ENCODE results near the gene GNAS-AS1. TPM values are rescaled to one million over a fixed set of nuclear protein-coding genes. Genes with fewer than 3 reads are reported as not detected.

The GNAS-AS1 gene
- total RNA-seq, 1 experiment from 2014 or later, result 0.11 TPM

DNA sequence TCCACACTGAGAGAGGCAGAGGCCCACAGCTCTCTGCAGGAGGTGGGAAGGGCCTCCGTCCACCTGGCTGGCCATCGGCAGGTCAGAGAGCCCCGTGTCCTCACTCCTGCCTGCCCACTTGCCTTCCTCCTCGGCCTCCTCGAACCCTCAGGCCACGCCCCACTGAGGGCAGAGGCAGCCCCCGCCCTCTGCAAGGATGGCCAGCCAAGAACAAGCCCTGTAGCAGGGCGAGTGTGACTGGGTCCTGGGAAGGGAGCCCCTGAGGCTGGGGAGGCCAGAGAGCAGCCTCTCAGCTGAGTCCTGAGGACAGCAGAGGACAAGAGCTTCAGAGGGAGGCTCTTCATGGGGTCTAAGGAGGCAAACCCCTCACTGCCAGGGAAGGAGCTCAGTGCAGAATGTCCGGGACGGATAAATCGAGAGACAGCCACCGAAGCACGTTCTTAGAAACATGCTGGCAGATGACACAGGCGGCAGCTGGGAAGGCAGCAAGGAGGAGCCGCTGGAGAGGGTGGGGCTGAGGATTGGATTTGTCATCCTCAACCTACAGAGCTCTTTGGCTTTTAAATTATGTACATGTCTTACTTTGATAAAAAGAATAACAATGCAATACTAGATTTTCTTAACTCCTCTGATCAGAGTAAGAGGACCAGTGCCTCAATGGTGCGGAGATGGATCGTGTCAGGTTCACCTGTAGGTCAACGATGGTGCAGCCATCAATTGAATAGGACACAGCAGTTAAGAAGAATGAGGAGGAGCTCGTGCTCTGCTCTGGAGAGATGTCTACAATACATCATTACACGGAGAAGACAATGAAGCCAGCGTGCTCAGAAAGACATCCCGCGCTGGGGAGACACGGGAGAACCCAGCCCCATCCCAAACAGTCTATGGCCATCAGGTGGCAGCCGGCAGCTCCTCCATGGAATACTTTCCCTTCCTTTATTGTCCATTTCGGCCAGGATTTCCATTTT, 53.0 kb downstream of the GNAS-AS1 start:
- Histone ChIP-seq H3F3A (ENCODE audit: low read length, unreplicated experiment) (no peaks in the 10 kb centered on the region), H3K9ac (ENCODE audit: low read length) (no peak overlapping the region), H4K20me1 (ENCODE audit: low read length) (no peaks in the 10 kb centered on the region), H3K4me1 (ENCODE audit: insufficient read depth, low read length) (no peaks in the 10 kb centered on the region), H3K9me2 (replicated peaks; ENCODE audit: low read length) (no peaks in the 10 kb centered on the region), H3K4me3 (ENCODE audit: low read length) (no peak overlapping the region), H3K9me3 (ENCODE audit: low read length) (no peaks in the 10 kb centered on the region), H3K36me3 (ENCODE audit: low read depth, low read length) (no peaks in the 10 kb centered on the region), H2AFZ (ENCODE audit: low read length) (no peak overlapping the region), H3K27ac (ENCODE audit: low read length) (no peak overlapping the region), H3K79me2 (ENCODE audit: low read length) (no peaks in the 10 kb centered on the region), H3K4me2 (ENCODE audit: low read length) (no peak overlapping the region), H3K27me3 (ENCODE audit: low read length) (peaks cover 88% of the 10 kb centered on the region)
- BruUV-seq (replicated peaks), result no TSS peak
- ChIA-PET CTCF (no interaction called here), POLR2A (ENCODE audit: unreplicated experiment) (no interaction called here)
- ATAC-seq (no peak), DNase-seq (no peak)
- intact Hi-C loops (cut with micrococcal nuclease), result no loop called here
- TF ChIP-seq CTCF (conservative IDR thresholded peaks at IDR 0.05; ENCODE audit: low read depth, low read length), result no peak
- TF ChIP-seq EZH2 (IDR thresholded peaks at IDR 0.05; ENCODE audit: low read length, unreplicated experiment), result no peak
- no peak for TF ChIP-seq EZH2phosphoT487 (IDR thresholded peaks at IDR 0.05; ENCODE audit: borderline replicate concordance, low read length)

DNA sequence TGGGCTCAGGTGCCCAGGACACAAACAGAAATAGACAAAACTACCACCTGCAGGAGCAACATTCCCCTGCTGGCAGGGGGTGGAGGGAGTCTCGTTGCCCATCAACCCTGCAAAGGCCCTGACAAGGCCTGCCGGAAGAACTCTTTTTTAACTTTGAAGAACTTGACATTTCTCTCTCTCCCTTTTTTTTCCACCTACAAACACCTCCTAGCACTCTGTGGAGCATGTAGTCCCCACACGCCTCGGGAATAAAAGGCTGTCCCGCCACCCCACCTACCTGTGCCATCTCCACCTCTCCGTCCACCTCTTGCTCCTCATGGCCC, 54.8 kb downstream of the GNAS-AS1 start:
- TF ChIP-seq EZH2phosphoT487 (IDR thresholded peaks at IDR 0.05; ENCODE audit: borderline replicate concordance, low read length) (no peak), CTCF (conservative IDR thresholded peaks at IDR 0.05; ENCODE audit: low read depth, low read length) (no peak), EZH2 (IDR thresholded peaks at IDR 0.05; ENCODE audit: low read length, unreplicated experiment) (no peak)
- H3K27me3 ChIP-seq (ENCODE audit: low read length), result peaks cover 88% of the 10 kb centered on the region
- H3K9me2 ChIP-seq (replicated peaks; ENCODE audit: low read length), result no peaks in the 10 kb centered on the region
- intact Hi-C loops (cut with micrococcal nuclease), result no loop called here
- H3K4me1 ChIP-seq (ENCODE audit: insufficient read depth, low read length), result no peaks in the 10 kb centered on the region
- no peaks in the 10 kb centered on the region for H3K79me2 ChIP-seq (ENCODE audit: low read length)
- no peak overlapping the region for H2AFZ ChIP-seq (ENCODE audit: low read length)
- ChIA-PET POLR2A (ENCODE audit: unreplicated experiment) (no interaction called here), CTCF (no interaction called here)
- no peak for DNase-seq
- no peak overlapping the region for H3K27ac ChIP-seq (ENCODE audit: low read length)
- H4K20me1 ChIP-seq (ENCODE audit: low read length), result no peaks in the 10 kb centered on the region
- no peaks in the 10 kb centered on the region for H3F3A ChIP-seq (ENCODE audit: low read length, unreplicated experiment)
- H3K36me3 ChIP-seq (ENCODE audit: low read depth, low read length), result no peaks in the 10 kb centered on the region
- no peak overlapping the region for H3K4me3 ChIP-seq (ENCODE audit: low read length)
- BruUV-seq (replicated peaks), result no TSS peak
- ATAC-seq, result no peak
- H3K4me2 ChIP-seq (ENCODE audit: low read length), result no peak overlapping the region
- H3K9ac ChIP-seq (ENCODE audit: low read length), result no peak overlapping the region
- H3K9me3 ChIP-seq (ENCODE audit: low read length), result no peaks in the 10 kb centered on the region
